Measurements from ENCODE around the gene OPCML. TPM values are rescaled to one million over a fixed set of nuclear protein-coding genes. Genes with fewer than 3 reads are reported as not detected.

OPCML gene
- total RNA-seq, 1 donor from 2014 or later, result not detected

- no peak overlapping the region for H3K27ac ChIP-seq
- no peaks in the 10 kb centered on the region for H3K9me3 ChIP-seq
- TF ChIP-seq POLR2AphosphoS5 (IDR thresholded peaks at IDR 0.05; ENCODE audit: insufficient read depth in 1 of 2, low read depth in 1 of 2), result no peak
- TF ChIP-seq CTCF (IDR thresholded peaks at IDR 0.05), result no peak
- no peaks in the 10 kb centered on the region for H3K4me1 ChIP-seq
- H3K27me3 ChIP-seq, result no peaks in the 10 kb centered on the region
- DNase-seq (ENCODE audit: extremely low spot score in 2 of 2), result no peak
- H3K36me3 ChIP-seq, result no peaks in the 10 kb centered on the region
- intact Hi-C loops (cut with DNase I), result no loop called here
- no peak overlapping the region for H3K4me3 ChIP-seq
Observed at GRCh38 chr11:133573081-133573480, 40.8 kb upstream of the OPCML start.

GRCh38 chr11:133570376-133570775 lies 38.1 kb upstream of the OPCML start:
- no peaks in the 10 kb centered on the region for H3K4me1 ChIP-seq
- DNase-seq (ENCODE audit: extremely low spot score in 2 of 2), result no peak
- no peak overlapping the region for H3K4me3 ChIP-seq
- no peaks in the 10 kb centered on the region for H3K27me3 ChIP-seq
- H3K9me3 ChIP-seq, result no peaks in the 10 kb centered on the region
- intact Hi-C loops (cut with DNase I), result no loop called here
- H3K27ac ChIP-seq, result no peak overlapping the region
- H3K36me3 ChIP-seq, result no peaks in the 10 kb centered on the region
- no peak for TF ChIP-seq POLR2AphosphoS5 (IDR thresholded peaks at IDR 0.05; ENCODE audit: insufficient read depth in 1 of 2, low read depth in 1 of 2)
- no peak for TF ChIP-seq POLR2A (IDR thresholded peaks at IDR 0.05)
- TF ChIP-seq CTCF (IDR thresholded peaks at IDR 0.05), result no peak

GRCh38 chr11:133563505-133564025 lies 31.3 kb upstream of the OPCML start:
- H3K4me1 ChIP-seq, result no peaks in the 10 kb centered on the region
- no peaks in the 10 kb centered on the region for H3K9me3 ChIP-seq
- intact Hi-C loops (cut with DNase I), result no loop called here
- TF ChIP-seq POLR2A (IDR thresholded peaks at IDR 0.05), result no peak
- TF ChIP-seq POLR2AphosphoS5 (IDR thresholded peaks at IDR 0.05; ENCODE audit: insufficient read depth in 1 of 2, low read depth in 1 of 2), result no peak
- no peaks in the 10 kb centered on the region for H3K36me3 ChIP-seq
- DNase-seq (ENCODE audit: extremely low spot score in 2 of 2), result no peak
- no peak overlapping the region for H3K27ac ChIP-seq
- no peaks in the 10 kb centered on the region for H3K27me3 ChIP-seq
- no peak overlapping the region for H3K4me3 ChIP-seq

GRCh38 chr11:133560472-133560855 lies 28.2 kb upstream of the OPCML start:
- no peaks in the 10 kb centered on the region for H3K9me3 ChIP-seq
- intact Hi-C loops (cut with DNase I), result no loop called here
- no peak overlapping the region for H3K4me3 ChIP-seq
- DNase-seq (ENCODE audit: extremely low spot score in 2 of 2), result no peak
- no peaks in the 10 kb centered on the region for H3K27me3 ChIP-seq
- no peaks in the 10 kb centered on the region for H3K36me3 ChIP-seq
- H3K4me1 ChIP-seq, result no peaks in the 10 kb centered on the region
- TF ChIP-seq POLR2A (IDR thresholded peaks at IDR 0.05), result no peak
- no peak for TF ChIP-seq POLR2AphosphoS5 (IDR thresholded peaks at IDR 0.05; ENCODE audit: insufficient read depth in 1 of 2, low read depth in 1 of 2)
- TF ChIP-seq CTCF (IDR thresholded peaks at IDR 0.05), result no peak
- no peak overlapping the region for H3K27ac ChIP-seq

GRCh38 chr11:133559833-133560471 lies 27.7 kb upstream of the OPCML start:
- Histone ChIP-seq H3K4me3 (no peak overlapping the region), H3K36me3 (no peaks in the 10 kb centered on the region), H3K27me3 (no peaks in the 10 kb centered on the region), H3K9me3 (no peaks in the 10 kb centered on the region), H3K4me1 (no peaks in the 10 kb centered on the region), H3K27ac (no peak overlapping the region)
- TF ChIP-seq POLR2AphosphoS5 (IDR thresholded peaks at IDR 0.05; ENCODE audit: insufficient read depth in 1 of 2, low read depth in 1 of 2), result no peak
- intact Hi-C loops (cut with DNase I), result no loop called here
- no peak for DNase-seq (ENCODE audit: extremely low spot score in 2 of 2)

GRCh38 chr11:133559382-133559781 lies 27.1 kb upstream of the OPCML start:
- H3K4me3 ChIP-seq, result no peak overlapping the region
- no peak for DNase-seq (ENCODE audit: extremely low spot score in 2 of 2)
- H3K4me1 ChIP-seq, result no peaks in the 10 kb centered on the region
- H3K27me3 ChIP-seq, result no peaks in the 10 kb centered on the region
- intact Hi-C loops (cut with DNase I), result no loop called here
- H3K27ac ChIP-seq, result no peak overlapping the region
- H3K36me3 ChIP-seq, result no peaks in the 10 kb centered on the region
- TF ChIP-seq POLR2A (IDR thresholded peaks at IDR 0.05) (no peak), POLR2AphosphoS5 (IDR thresholded peaks at IDR 0.05; ENCODE audit: insufficient read depth in 1 of 2, low read depth in 1 of 2) (no peak), CTCF (IDR thresholded peaks at IDR 0.05) (no peak)
- no peaks in the 10 kb centered on the region for H3K9me3 ChIP-seq

Measured in vagina (tissue), 2 donors.